K562 (cell line): Measurements from ENCODE around the gene FASTK. TPM values are rescaled to one million over a fixed set of nuclear protein-coding genes. Genes with fewer than 3 reads are reported as not detected.

ENCODE experiments used
- BHLHE40 ChIP-seq: IDR thresholded peaks from 2 replicates; pipeline ENCODE4 v1.6.1; 2011; ENCODE audit warnings: low read length, improper control_type of control experiment
- CBFA2T3 ChIP-seq: fragments of 450-650 bp; IDR thresholded peaks from 2 replicates; pipeline ENCODE4 v1.6.1; 2017
- CBX8 ChIP-seq: fragments of 200-600 bp; sonication (generic); IDR thresholded peaks from 2 replicates; pipeline ENCODE4 v1.6.1; 2012; ENCODE audit warnings: borderline replicate concordance, mixed run types, low read depth, mild to moderate bottlenecking, moderate library complexity, mixed read lengths, low read length, control low read depth, inconsistent platforms; ENCODE audit not compliant: poor library complexity, severe bottlenecking; ENCODE audit errors: extremely low read depth
- CTBP1 ChIP-seq: fragments of 450-650 bp; IDR thresholded peaks from 2 replicates; pipeline ENCODE4 v1.6.1; 2016; ENCODE audit warnings: borderline replicate concordance
- ETS2 ChIP-seq: IDR thresholded peaks from 2 replicates; pipeline ENCODE4 v1.6.1; 2016; ENCODE audit warnings: borderline replicate concordance, missing genetic modification characterization, mild to moderate bottlenecking, moderate library complexity, missing compliant biosample characterization; ENCODE audit not compliant: poor library complexity, severe bottlenecking
- ETV5 ChIP-seq: sonication (generic); formaldehyde crosslinking; IDR thresholded peaks from 2 replicates; pipeline ENCODE4 v1.4.0; 2020; ENCODE audit warnings: low read depth, mild to moderate bottlenecking, missing genetic modification reagents
- HOXB6 ChIP-seq: fragments of 250-450 bp; sonication (Bioruptor Pico); IDR thresholded peaks from 2 replicates; pipeline ENCODE4 v1.5.1; 2022; ENCODE audit warnings: mild to moderate bottlenecking, borderline replicate concordance
- MEIS2 ChIP-seq: fragments of 450-650 bp; IDR thresholded peaks from 2 replicates; pipeline ENCODE4 v1.6.1; 2014; ENCODE audit warnings: mild to moderate bottlenecking; ENCODE audit not compliant: partially characterized antibody
- NCOA1 ChIP-seq: fragments of 450-650 bp; IDR thresholded peaks from 2 replicates; pipeline ENCODE4 v1.6.1; 2016; ENCODE audit warnings: low read depth
- NUFIP1 ChIP-seq: fragments of 450-650 bp; IDR thresholded peaks from 2 replicates; pipeline ENCODE4 v1.6.1; 2018; ENCODE audit not compliant: partially characterized antibody
- SMARCE1 ChIP-seq: fragments of 450-650 bp; IDR thresholded peaks from 2 replicates; pipeline ENCODE4 v1.7.1; 2016; ENCODE audit warnings: mild to moderate bottlenecking
- SMC3 ChIP-seq: conservative IDR thresholded peaks from 2 replicates; pipeline ENCODE4 v1.6.1; 2011; ENCODE audit warnings: low read depth, low read length, improper control_type of control experiment; ENCODE audit not compliant: insufficient read depth
- SRSF7 ChIP-seq: fragments of 200-400 bp; formaldehyde crosslinking; optimal IDR thresholded peaks from 2 replicates; pipeline ENCODE3; 2017; ENCODE audit warnings: mild to moderate bottlenecking, low read depth, low read length
- ZNF12 ChIP-seq: sonication (generic); formaldehyde crosslinking; IDR thresholded peaks from 2 replicates; pipeline ENCODE4 v1.4.0; 2020; ENCODE audit warnings: mild to moderate bottlenecking, missing genetic modification reagents
- polyA plus RNA-seq, 8 experiments: library from polyadenylated mRNA; depleted of rRNA in 4 of 8; stranded (reverse) in 5 of 8; unstranded in 3 of 8; fragments of >200 nt; fragmentation: Nextera tagmentation in 2 of 8; fragmentation: Illumina TruSeq in 1 of 8; extraction: Ambion mirVana in 2 of 8; extraction: Trizol in 1 of 8; gene quantifications; 2 replicates each; pipeline versions ENCODE4 v1.2.1 to v1.2.3, GENCODE V29; 2011 to 2014; ENCODE audit warnings: inconsistent platforms in 1 of 8, missing spikeins in 1 of 8
- total RNA-seq, 7 experiments: library from RNA; depleted of rRNA in 6 of 7; stranded (reverse); fragments of >200 nt in 6 of 7; fragmentation: Illumina TruSeq in 2 of 7; extraction: Trizol in 2 of 7; gene quantifications; 2 replicates each; pipeline versions ENCODE4 v1.2.1 to v1.2.3, GENCODE V29; 2011 to 2021; ENCODE audit warnings: low replicate concordance in 1 of 7
- TF ChIP-seq, protein P1 (sequence below), 2 experiments: fragments of 450-650 bp in 1 of 2; sonication (generic) in 1 of 2; formaldehyde crosslinking in 1 of 2; IDR thresholded peaks in 1 of 2; conservative IDR thresholded peaks in 1 of 2; 2 replicates each; pipeline versions ENCODE4 v1.6.1 to v1.8.1; 2016 to 2023; ENCODE audit warnings: mild to moderate bottlenecking in 2 of 2, moderate library complexity in 2 of 2, inconsistent platforms in 1 of 2, missing genetic modification reagents in 1 of 2
- TF ChIP-seq, protein P2 (sequence below), 3 experiments: fragments of 200-800 bp in 1 of 3; sonication (Bioruptor generic) in 1 of 3; sonication (generic) in 1 of 3; formaldehyde crosslinking in 1 of 3; IDR thresholded peaks; 2 replicates each; pipeline versions ENCODE4 v1.6.1 to v1.8.0; 2016 to 2022; ENCODE audit warnings: mild to moderate bottlenecking in 2 of 3, missing compliant biosample characterization in 2 of 3, missing genetic modification characterization in 2 of 3, missing genetic modification reagents in 1 of 3
- TF ChIP-seq, protein P3 (sequence below), 2 experiments: fragments of 450-650 bp; IDR thresholded peaks; 2 replicates each; pipeline ENCODE4 v1.6.1; 2016
- TF ChIP-seq, protein P4 (sequence below): fragments of 450-650 bp; formaldehyde crosslinking; IDR thresholded peaks from 2 replicates; pipeline ENCODE4 v1.4.0; 2022; ENCODE audit warnings: missing genetic modification characterization

Gene FASTK
- total and polyA plus RNA-seq, 9 of the 15 experiments (the other 6 are each of a cell fraction or from before 2014, with no cell fraction given), result 0.51 to 150 (median 48.2) TPM

DNA sequence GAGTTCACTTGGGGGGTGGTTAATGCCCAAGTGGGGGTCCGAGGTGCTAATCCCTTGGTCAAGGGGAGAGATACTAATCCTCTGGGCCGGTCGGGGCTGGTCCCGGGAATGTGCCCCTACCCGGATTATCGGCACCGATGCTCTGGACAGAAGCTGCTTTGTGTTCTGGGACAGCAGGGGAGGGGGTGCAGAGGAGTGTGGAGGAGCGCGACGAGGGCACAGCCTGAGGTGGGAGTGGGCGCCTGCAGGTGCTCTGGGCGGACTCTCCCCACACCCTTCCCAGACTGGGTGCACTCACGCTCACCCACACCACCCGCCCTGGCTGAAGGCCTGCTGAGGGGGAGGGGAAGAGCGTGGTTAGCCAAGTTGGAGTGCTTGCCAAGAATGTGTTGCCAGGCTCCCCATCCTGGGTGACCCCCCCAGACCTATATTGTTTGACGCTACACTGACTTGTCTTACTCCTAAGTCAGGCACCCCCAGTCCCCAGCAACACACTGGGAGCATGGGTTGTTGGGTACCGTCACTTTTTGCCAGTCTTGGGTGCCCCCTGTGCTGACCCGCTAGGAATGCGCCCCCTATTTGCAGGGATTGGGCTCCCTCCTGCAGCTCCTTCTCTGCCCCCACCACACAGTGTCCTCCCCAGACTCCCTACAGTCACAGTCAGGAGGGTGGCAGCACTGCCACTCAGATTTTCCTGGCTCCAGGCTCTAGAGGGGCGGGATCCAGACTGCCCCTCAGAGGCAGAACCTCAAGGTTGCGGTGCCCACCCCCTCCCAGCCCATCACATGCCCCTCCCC is 20.0 kb downstream of the FASTK start (continued):
- TF ChIP-seq ETV5 (CRISPR knock-in tag), result no peak
- no peak; the same call in 1 of the 2 replicates for TF ChIP-seq CBFA2T3
- TF ChIP-seq HOXB6 (CRISPR knock-in tag), result 0 out of 2 replicates have a peak, but pooled peaks have one; percentile 35
- TF ChIP-seq, protein P1, sequence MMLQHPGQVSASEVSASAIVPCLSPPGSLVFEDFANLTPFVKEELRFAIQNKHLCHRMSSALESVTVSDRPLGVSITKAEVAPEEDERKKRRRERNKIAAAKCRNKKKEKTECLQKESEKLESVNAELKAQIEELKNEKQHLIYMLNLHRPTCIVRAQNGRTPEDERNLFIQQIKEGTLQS (IDR thresholded peaks at IDR 0.05), result no peak
- TF ChIP-seq, protein P1 (CRISPR knock-in tag; conservative IDR thresholded peaks at IDR 0.05), result no peak
- TF ChIP-seq, protein P2, sequence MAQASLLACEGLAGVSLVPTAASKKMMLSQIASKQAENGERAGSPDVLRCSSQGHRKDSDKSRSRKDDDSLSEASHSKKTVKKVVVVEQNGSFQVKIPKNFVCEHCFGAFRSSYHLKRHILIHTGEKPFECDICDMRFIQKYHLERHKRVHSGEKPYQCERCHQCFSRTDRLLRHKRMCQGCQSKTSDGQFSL (CRISPR knock-in tag; IDR thresholded peaks at IDR 0.05), result no peak; the same call in 1 of the 2 replicates
- TF ChIP-seq, protein P2 (tag; IDR thresholded peaks at IDR 0.05), result no peak
- TF ChIP-seq CTBP1, result no peak
- no peak for TF ChIP-seq NCOA1
- no peak for TF ChIP-seq SRSF7
- TF ChIP-seq SMARCE1, result peak; percentile 8; the same call in 1 of the 2 replicates
- no peak for TF ChIP-seq BHLHE40
- TF ChIP-seq MEIS2, result no peak
- TF ChIP-seq SMC3, result no peak
- no peak for TF ChIP-seq CBX8
- no peak for TF ChIP-seq ETS2 (tag)
- no peak for TF ChIP-seq NUFIP1
- TF ChIP-seq, protein P3, sequence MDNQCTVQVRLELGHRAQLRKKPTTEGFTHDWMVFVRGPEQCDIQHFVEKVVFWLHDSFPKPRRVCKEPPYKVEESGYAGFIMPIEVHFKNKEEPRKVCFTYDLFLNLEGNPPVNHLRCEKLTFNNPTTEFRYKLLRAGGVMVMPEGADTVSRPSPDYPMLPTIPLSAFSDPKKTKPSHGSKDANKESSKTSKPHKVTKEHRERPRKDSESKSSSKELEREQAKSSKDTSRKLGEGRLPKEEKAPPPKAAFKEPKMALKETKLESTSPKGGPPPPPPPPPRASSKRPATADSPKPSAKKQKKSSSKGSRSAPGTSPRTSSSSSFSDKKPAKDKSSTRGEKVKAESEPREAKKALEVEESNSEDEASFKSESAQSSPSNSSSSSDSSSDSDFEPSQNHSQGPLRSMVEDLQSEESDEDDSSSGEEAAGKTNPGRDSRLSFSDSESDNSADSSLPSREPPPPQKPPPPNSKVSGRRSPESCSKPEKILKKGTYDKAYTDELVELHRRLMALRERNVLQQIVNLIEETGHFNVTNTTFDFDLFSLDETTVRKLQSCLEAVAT (IDR thresholded peaks at IDR 0.05), result no peak
- peak; percentile 17; the same call in 1 of the 2 replicates for TF ChIP-seq ZNF12 (CRISPR knock-in tag)
- TF ChIP-seq, protein P4, sequence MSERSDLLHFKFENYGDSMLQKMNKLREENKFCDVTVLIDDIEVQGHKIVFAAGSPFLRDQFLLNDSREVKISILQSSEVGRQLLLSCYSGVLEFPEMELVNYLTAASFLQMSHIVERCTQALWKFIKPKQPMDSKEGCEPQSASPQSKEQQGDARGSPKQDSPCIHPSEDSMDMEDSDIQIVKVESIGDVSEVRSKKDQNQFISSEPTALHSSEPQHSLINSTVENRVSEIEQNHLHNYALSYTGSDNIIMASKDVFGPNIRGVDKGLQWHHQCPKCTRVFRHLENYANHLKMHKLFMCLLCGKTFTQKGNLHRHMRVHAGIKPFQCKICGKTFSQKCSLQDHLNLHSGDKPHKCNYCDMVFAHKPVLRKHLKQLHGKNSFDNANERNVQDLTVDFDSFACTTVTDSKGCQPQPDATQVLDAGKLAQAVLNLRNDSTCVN (CRISPR knock-in tag), result no peak
